GM15510 (cell line): Measurements from ENCODE around the gene ATF7IP.

Source experiments
- POLR2A ChIP-seq: IDR thresholded peaks from 3 replicates; pipeline ENCODE4 v1.6.1; 2011; ENCODE audit warnings: borderline replicate concordance; ENCODE audit not compliant: insufficient read length; ENCODE audit errors: extremely low read depth

Gene ATF7IP, protein sequence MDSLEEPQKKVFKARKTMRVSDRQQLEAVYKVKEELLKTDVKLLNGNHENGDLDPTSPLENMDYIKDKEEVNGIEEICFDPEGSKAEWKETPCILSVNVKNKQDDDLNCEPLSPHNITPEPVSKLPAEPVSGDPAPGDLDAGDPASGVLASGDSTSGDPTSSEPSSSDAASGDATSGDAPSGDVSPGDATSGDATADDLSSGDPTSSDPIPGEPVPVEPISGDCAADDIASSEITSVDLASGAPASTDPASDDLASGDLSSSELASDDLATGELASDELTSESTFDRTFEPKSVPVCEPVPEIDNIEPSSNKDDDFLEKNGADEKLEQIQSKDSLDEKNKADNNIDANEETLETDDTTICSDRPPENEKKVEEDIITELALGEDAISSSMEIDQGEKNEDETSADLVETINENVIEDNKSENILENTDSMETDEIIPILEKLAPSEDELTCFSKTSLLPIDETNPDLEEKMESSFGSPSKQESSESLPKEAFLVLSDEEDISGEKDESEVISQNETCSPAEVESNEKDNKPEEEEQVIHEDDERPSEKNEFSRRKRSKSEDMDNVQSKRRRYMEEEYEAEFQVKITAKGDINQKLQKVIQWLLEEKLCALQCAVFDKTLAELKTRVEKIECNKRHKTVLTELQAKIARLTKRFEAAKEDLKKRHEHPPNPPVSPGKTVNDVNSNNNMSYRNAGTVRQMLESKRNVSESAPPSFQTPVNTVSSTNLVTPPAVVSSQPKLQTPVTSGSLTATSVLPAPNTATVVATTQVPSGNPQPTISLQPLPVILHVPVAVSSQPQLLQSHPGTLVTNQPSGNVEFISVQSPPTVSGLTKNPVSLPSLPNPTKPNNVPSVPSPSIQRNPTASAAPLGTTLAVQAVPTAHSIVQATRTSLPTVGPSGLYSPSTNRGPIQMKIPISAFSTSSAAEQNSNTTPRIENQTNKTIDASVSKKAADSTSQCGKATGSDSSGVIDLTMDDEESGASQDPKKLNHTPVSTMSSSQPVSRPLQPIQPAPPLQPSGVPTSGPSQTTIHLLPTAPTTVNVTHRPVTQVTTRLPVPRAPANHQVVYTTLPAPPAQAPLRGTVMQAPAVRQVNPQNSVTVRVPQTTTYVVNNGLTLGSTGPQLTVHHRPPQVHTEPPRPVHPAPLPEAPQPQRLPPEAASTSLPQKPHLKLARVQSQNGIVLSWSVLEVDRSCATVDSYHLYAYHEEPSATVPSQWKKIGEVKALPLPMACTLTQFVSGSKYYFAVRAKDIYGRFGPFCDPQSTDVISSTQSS

GRCh38 chr12:14365294-14366208 is at the start of gene ATF7IP:
Gene ATF7IP, plus strand, starts transcription at chr12:14365682. Its CDS starts 58,234 bp downstream, at chr12:14423916.
- peak; percentile 58 for TF ChIP-seq POLR2A

DNA sequence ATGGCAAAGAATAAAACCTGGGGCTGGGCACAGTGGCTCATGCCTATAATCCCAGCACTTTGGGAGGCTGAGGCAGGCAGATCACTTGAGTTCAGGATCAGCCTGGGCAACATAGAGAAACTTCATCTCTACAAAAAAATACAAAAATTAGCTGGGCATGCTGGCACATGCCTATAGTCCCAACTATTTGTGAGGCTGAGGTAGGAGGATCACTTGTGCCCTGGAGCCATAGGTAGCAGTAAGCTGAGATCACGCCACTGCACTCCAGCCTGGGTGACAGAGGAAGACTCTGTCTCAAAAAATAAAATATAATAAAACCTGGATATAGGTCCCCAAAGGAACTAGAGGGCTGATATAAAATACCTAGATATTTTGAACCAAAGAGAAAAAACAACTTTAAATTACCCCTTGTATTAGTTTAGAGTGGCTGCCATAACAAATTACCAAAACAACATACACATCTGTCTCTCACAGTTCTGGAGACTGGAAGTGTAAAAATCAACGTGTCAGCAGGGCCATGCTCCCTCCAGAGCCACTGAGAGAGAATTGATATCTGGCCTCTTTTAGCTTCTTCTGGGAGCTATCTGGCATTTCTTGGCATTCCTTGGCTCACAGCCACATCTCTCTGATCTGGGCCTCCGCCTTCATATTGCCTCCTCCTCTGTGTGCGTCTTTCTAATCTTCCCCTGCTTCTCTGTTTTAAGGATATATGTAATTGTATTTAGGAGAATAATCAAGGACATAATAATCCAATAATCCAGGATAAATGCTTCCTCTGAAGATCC is 47.9 kb upstream of the ATF7IP start:
- no peak for TF ChIP-seq POLR2A

- TF ChIP-seq POLR2A, result no peak
Measured at GRCh38 chr12:14322403-14322802, 43.1 kb upstream of the ATF7IP start.

- TF ChIP-seq POLR2A, result no peak
Measured at GRCh38 chr12:14325716-14326343, 39.7 kb upstream of the ATF7IP start.

DNA sequence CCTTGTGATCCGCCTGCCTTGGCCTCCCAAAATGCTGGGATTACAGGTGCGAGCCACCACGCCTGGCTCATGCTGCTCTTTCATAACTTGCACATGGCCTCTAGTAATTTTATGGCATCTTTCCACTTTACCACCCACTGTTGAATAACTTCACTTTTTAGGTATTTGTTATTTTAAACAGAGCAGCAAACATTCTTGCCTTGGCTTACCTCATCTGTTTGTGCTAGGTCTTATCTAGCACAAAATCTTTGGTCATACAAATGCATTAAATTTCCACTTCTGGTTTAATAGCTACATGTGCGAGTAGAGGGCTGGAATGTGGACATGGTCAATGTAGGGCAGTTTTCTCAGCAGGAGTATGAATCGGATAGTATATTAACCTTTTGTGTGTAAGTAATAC is 38.8 kb upstream of the ATF7IP start:
- no peak for TF ChIP-seq POLR2A

- TF ChIP-seq POLR2A, result no peak
Measured at GRCh38 chr12:14327711-14328110, 37.8 kb upstream of the ATF7IP start.

DNA sequence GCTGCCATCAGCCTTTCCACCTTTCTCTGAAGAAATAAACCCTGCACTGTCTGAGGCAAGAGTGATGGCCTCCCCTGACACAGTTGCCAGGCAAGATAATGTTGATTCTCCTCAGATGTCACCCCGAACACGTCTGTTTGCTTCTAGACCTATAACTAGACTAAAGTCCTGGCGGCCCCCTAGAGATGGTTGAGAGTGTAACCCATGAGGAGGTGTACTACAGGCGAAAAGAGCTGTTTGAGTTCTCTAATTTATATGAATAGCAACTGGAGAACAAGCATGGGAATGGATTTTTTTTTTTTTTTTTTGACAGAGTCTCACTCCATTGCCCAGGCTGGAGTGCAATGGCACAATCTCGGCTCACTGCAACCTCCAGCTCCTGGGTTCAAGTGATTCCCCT is 33.0 kb upstream of the ATF7IP start:
- no peak for TF ChIP-seq POLR2A

DNA sequence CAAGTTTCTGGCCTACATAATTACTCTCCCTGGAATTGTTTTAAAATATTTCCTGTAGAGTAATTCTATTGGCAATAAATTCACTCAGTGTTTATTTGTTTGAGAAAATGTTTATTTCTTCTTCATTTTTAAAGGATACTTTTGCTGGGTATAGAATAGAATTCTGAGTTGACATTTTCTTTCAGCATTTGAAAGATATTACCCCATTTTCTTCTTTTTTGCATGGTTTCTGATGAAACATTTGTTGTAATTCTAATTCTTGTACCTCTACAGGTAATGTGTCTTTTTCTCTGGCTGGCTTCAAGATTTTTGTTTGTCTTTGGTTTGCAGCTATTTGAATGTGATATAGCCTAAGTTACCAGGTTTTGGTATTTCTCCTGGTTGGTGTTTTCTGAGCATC is 25.1 kb upstream of the ATF7IP start:
- TF ChIP-seq POLR2A, result no peak

DNA sequence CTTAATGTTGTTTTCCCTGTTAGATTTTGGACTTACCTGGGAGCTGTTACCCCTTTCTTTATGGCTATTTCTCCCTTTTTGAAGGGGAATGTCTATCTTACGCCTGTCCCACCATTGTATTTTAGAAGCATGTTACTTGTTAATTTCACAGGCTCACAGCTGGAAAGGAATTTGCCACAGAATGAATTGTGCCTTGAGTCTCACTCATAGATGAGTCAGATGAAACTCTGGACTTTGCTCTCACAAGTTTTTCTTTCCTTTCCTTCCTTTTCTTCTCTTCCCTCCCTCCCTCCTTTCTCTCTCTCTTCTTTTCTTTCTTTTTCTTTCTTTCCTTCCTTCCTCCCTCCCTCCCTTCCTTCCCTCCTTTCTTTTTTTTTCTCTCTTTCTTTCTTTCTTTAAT is 9.3 kb upstream of the ATF7IP start:
- no peak for TF ChIP-seq POLR2A

DNA sequence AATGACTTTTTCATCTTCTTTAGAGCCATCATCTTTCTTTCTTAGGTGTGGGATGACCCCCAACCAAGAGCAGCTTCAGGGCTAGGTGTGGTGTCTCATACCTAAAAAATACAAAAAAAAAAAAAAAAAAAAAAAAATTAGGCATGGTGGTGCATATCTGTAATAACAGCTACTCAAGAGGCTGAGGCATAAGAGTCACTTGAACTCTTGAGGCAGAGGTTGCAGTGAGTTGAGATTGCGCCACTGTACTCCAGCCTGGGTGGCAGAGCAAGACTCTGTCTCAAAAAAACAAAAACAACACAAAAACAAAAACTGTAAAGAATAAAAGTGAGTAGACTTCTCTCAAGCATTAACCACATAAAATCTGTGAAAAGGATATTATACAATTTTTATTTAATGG is 8.0 kb upstream of the ATF7IP start:
- no peak for TF ChIP-seq POLR2A

GRCh38 chr12:14362352-14362751 is 3.1 kb upstream of the ATF7IP start:
- no peak for TF ChIP-seq POLR2A

DNA sequence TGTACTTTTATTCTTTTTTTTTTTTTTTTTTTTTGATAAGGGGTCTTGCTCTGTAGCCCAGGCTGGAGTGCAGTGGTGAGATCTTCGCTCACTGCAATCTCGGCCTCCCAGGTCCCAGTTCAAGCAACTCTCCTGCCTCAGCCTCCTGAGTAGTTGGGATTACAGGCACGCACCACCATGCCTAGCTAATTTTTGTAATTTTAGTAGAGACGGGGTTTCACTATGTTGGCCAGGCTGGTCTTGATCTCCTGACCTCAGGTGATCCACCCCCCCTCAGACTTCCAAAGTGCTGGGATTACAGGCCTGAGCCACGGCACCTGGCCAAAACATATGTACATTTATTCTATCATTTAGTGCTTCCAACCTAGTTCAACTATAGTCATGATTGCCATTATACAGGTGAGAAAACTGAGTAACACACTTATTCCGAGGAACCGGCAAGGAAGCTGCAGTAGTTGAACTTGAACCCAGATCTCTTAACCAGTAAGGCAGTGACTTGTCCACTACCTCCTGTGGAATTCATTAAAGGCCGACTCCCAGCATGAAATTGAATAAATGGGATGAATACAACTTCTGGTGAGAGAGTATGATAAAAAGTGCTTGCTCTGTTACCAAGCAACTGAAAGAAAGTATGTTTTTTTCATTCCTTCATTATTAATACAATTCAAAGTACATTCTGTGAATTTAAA is 755 bp upstream of the ATF7IP start:
- TF ChIP-seq POLR2A, result no peak
